D721Med (cell line): ENCODE measurements around the gene CHST8.

Source experiments
- DNase-seq: peaks from one replicate; pipeline ENCODE4 v3.0.0; 2011; ENCODE audit warnings: low spot score; ENCODE audit not compliant: insufficient read length
- FAIRE-seq: peaks from 2 replicates; lab custom pipeline; 2011; peaks lifted over from hg19 to GRCh38; lab: Jason Lieb, UNC
- TF ChIP-seq, protein P1 (sequence below): IDR thresholded peaks from 2 replicates; pipeline ENCODE4 v1.5.1; 2012; ENCODE audit warnings: mild to moderate bottlenecking, control low read depth; ENCODE audit not compliant: insufficient read depth; ENCODE audit errors: missing control alignments

The CHST8 gene

DNA sequence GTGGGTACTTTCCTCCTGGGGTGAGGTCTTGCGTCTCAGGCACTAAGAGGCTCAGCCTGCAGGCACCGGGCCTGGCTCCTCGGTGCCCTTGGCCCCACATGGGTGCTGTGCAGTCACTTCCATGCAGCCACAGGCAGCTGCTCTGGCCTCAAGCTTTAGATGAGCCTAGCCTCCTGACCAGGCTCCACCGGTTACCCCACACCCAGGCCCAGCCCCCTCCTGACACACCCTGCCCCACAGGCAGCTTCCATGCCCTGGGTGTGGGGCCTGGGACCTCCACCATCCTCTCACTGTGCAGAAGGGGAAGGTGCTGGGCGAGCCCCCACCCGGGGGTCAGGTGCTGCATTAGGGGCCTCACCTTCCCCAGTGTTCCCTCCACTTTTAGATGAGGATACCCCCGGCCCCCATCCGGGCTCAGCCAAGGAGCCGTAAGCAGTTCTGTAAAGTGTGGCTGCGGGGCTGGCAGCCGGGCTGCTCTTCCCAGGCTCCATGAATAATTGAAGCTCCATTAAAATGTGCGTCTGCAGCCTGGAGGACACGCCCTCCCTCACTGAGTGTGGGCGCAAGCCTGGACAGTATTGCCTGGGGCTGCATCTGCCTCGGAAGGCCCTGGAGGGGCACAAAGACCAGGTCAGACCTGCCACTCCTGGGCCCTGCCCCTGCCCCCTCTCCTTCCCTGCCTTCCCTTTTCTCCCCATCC lies 102.4 kb downstream of the CHST8 start:
- FAIRE-seq (no peak), DNase-seq (no peak)
- TF ChIP-seq, protein P1, sequence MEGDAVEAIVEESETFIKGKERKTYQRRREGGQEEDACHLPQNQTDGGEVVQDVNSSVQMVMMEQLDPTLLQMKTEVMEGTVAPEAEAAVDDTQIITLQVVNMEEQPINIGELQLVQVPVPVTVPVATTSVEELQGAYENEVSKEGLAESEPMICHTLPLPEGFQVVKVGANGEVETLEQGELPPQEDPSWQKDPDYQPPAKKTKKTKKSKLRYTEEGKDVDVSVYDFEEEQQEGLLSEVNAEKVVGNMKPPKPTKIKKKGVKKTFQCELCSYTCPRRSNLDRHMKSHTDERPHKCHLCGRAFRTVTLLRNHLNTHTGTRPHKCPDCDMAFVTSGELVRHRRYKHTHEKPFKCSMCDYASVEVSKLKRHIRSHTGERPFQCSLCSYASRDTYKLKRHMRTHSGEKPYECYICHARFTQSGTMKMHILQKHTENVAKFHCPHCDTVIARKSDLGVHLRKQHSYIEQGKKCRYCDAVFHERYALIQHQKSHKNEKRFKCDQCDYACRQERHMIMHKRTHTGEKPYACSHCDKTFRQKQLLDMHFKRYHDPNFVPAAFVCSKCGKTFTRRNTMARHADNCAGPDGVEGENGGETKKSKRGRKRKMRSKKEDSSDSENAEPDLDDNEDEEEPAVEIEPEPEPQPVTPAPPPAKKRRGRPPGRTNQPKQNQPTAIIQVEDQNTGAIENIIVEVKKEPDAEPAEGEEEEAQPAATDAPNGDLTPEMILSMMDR: no peak

DNA sequence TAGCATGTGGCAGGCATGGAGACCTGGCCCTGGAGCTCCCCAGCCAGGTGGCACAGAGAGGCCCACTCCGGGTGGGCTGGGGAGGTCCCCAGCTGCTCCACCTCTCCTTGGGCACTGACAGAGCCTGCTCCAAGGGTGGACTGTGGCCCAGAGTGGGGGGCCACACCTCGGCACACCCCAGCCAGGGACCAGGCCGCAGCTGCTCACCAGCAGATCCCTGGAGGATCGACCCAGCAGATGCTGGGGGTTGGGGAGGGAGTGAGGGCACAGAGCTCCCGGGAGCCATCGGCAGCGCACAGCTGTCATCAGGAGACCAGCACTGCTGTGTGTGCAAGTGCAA lies 102.9 kb downstream of the CHST8 start:
- DNase-seq (no peak), FAIRE-seq (no peak)

DNA sequence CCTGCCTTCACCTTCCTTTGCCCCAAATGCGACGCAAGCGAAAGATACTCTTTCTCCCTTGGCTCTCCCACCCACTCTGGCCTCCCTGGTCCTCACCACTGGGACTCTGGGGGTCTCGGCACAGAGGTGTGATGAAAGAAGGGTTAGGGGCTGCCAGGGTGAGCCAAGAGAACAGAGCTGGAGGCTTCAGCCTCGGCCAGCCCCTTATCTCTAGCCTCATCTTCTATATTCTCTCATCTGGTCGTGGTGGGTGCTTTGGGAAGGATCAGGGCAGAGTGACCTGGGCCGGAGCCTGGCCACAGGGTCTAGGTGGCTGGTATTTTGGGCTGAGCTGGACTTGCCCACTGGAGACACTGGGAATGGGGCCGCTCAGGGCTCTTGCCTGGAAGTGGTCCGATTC lies 103.8 kb downstream of the CHST8 start:
- FAIRE-seq (no peak), DNase-seq (no peak)
- TF ChIP-seq, protein P1: no peak

More for the DNA sequence above, 102.9 kb downstream of the CHST8 start:
- TF ChIP-seq, protein P1: no peak

DNA sequence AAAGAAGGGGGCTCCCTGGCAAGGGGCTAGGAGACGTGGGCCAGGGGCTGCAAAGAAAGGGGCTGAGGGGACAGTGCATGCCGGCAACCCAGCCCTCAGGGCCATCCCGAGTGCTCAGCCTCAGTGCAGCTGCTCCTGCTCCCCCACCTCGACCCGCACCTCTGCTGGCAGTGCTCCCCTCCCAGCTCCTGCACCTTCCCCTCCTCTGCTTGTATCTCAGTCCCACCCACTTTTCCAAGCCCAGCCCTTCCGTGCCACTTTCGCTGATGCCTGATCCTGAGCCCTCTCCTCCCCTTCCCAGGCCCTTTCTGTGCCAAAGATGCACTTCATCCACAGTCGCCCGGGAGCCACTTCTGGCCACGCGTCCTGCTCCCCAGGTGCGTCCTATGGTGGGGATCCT lies 105.0 kb downstream of the CHST8 start:
- FAIRE-seq: no peak
- no peak for DNase-seq
- TF ChIP-seq, protein P1: no peak

DNA sequence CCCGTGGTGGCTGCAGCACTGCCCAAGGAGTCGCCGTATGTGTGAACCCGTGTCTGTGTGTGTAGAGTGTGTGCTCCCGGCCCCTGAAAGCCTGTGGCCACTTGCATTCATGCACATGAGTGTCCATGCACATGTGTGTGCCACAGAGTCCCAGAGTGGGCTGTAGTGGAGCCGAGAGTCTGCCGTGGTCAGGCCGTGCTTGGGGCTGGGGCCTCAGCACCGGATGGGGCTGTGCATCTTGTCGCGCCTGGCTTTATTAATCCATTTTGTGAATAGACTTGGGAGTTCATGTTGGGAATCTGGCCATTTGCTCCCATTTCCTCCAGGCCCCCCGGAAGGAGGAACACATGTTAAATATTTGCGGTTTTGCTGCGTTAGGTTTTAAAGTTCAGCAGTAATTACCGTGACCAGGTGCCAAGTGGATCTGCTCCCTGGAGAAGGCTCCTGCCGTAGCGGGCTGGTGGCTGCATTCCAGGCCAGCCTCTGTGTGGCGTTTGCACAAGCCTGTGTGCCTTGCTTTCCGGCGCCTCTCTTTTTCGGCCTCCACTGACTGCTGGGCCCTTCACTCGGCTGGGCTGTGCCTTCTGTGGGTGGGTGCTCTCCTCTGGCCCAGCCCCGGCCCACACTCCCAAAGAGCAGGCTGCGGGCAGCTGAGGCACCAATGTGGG lies 105.7 kb downstream of the CHST8 start:
- FAIRE-seq (no peak), DNase-seq (no peak)
- TF ChIP-seq, protein P1: no peak

DNA sequence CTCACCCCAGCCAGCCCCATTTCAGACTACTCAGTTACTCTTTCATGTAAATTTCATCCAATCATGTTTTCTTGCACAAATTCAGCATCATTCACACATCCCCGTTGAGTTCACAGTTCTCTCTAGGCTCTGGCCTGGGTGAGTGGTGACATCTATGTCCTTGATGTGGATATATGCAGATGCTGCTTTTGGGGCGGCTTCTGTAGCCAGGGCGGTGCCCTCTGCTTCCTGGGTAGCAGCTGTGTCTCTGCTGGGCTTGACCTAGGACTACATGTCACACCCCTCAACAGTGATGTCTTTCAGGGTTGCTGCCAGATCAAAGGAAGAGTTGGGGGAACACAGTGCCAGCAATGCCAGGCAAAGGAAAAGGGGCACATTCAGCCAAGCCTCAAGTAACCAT lies 106.4 kb downstream of the CHST8 start:
- DNase-seq (no peak), FAIRE-seq (no peak)
- TF ChIP-seq, protein P1: no peak
